GM12801 (cell line): ENCODE results near the gene MRPS18B.

ENCODE experiments used
- CTCF ChIP-seq: IDR thresholded peaks from one replicate; pipeline ENCODE4 v1.5.1; 2011; ENCODE audit warnings: control low read depth; ENCODE audit not compliant: insufficient read length; ENCODE audit errors: extremely low read depth

The MRPS18B gene

GRCh38 chr6:30598912-30599624 is 18.6 kb upstream of the MRPS18B start:
- no peak for TF ChIP-seq CTCF

DNA sequence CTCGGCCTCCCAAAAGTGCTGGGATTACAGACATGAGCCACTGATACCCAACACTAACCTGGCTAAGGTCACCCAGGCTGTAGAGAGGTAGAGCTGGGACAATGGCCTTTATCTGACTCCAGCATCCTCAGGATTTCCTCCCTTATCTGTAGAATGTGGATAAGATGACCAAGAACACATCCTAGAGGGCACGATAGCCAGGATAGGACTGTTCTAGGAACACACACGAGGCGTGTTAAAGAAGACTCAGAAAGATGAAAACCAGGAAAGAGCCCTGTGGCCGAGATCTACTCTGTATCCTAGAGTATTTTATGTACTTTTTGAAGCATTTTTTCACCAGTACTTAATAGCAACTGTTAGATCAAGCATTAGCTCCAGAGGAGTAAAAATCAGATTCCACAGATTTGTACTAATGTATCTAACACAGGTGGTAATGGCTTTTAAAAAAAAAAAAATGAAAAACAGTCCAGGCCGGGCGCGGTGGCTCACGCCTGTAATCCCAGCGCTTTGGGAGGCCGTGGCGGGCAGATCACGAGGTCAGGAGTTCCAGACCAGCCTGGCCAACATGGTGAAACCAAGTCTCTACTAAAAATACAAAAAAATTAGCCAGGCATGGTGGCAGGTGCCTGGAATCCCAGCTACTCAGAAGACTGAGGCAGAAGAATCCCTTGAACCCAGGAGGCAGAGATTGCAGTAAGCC is 17.9 kb upstream of the MRPS18B start:
- no peak for TF ChIP-seq CTCF

DNA sequence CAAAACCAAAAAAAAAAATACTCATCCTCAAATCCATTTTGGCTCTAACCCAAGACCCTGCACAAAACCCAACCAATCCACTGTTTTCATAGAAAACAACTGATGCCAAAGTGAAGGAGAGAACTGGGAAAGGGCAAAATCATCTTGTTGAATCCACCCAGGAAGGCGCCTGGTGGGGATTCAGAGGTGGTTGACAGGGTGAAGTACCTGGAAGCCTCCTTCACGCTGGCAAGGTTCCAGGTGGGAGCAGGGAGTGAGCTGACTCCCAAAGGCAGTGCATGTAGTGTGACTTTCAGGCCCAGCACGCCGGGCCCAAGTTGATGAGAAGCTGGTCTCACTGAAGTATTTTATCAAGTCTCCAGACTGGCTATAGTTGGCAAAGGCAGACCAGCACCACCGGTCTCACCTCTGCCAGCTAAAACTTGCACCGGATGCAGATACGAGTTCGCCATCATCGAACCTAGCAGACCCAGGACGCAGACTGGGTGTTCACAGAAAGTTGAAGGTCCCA is 17.1 kb upstream of the MRPS18B start:
- no peak for TF ChIP-seq CTCF

DNA sequence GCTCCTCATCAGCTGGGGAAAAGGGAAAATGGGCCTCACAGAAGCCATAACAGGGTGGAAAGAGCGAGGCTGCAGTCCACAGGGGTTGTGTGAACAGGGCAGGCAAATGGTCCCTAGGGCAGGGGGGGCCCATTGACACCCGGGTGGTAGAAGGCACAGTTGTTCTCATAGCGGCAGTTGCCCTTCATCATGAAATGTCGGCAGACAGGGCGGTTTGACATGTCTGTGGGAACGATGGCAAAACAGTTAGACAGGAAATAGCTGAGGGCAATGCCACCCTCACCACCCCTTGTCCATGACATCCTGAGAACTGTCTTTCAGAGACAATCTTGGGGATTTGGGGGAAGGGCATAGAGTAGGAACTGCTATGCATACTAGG is 16.2 kb upstream of the MRPS18B start:
- no peak for TF ChIP-seq CTCF

DNA sequence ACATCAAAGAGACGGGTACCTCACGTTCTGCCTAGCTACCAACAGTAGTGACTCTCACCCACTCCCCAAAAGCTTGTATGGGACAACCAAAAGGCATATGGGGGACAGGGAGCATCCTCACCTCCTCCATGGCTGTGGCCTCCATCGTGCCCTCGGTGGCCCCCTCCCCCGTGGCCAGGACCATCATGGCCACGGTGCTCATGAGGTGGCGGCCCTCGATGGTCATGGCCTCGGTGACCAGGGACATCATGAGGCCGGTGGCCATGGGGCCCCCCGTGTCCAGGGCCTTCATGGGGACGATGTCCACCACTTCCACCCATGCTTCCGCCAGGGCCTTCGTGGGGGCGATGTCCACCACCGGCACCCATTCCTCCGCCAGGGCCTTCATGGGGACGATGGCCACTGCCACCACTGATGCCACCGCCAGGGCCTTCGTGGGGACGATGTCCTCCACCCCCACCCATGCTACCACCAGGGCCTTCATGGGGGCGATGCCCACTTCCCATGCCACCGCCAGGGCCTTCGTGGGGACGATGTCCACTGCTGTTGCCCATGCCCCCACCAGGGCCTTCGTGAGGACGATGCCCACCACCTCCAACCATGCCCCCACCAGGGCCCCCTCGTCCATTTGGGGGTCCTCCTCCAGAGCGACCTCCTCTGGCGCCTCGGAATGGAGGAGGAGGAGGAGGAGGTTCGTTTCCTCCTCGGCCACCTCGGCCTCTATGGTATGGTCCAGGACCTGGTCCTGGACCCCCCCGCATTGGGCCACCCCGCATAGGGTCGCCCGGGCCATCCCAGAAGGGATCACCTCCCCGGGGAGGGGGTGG is 15.6 kb upstream of the MRPS18B start:
- no peak for TF ChIP-seq CTCF

GRCh38 chr6:30603961-30604360 is 13.7 kb upstream of the MRPS18B start:
- TF ChIP-seq CTCF: no peak

DNA sequence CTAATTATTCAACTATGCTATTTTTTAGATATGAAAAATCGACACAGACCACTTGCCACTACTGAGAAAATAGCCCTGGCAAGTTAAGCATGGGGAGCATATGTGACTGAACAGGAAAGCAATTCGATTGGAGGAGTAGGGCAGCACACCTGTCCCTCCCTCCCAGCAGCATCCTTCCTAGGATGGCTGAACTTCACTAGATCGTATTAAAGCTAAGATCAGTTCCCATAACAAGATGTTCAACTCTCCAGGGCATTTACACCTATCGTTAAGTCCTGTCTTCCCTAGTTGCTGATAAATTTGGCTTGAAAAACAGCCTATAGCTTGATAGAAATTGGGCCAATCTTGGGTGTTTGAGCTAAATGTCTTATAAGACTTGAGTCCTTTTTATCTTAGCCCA is 7.6 kb upstream of the MRPS18B start:
- TF ChIP-seq CTCF: no peak
